ENCODE measurements around the gene CHN1.

CHN1 gene

DNA sequence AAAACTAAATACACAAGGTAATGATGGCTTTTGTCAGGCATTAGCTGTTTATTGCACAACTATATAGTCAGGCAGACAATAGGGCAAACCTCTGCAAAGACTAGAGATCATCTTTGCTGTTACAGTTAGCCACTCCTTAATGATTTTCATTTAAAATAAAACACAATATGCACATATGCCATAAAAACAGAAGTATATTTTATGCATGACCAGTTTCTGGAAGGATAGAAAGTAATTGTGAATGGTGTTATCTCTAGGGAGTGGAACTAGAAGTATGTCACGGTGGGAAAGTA is 102.0 kb downstream of the CHN1 start:
- Histone ChIP-seq H3K36me3 (ENCODE audit: control insufficient read depth, insufficient read depth, low read length) (peaks cover 1% of the 10 kb centered on the region), H3K27me3 (ENCODE audit: insufficient read depth, low read length, poor library complexity) (no peaks in the 10 kb centered on the region), H3K4me2 (ENCODE audit: low read length) (no peak overlapping the region), H2AK5ac (ENCODE audit: low read length) (no peak overlapping the region), H4K5ac (ENCODE audit: low read length) (no peak overlapping the region), H3K79me2 (ENCODE audit: control insufficient read depth, insufficient read depth, low read length) (no peaks in the 10 kb centered on the region), H3K23ac (ENCODE audit: low read length) (no peak overlapping the region), H3K79me1 (ENCODE audit: low read length) (peaks cover 1% of the 10 kb centered on the region), H3K56ac (ENCODE audit: low read length) (no peak overlapping the region), H2BK120ac (ENCODE audit: low read depth, low read length) (no peak overlapping the region), H3K4me3 (ENCODE audit: low read length) (no peak overlapping the region), H2BK15ac (replicated peaks; ENCODE audit: low read depth) (no peak overlapping the region), H3K9ac (ENCODE audit: low read length) (no peak overlapping the region), H3K4ac (ENCODE audit: low read depth, low read length) (no peak overlapping the region), H3K18ac (ENCODE audit: low read length) (no peak overlapping the region), H3K4me1 (ENCODE audit: control insufficient read depth, low read depth, low read length) (no peaks in the 10 kb centered on the region), H2BK5ac (ENCODE audit: low read length) (no peak overlapping the region), H3K27ac (ENCODE audit: low read depth, low read length) (no peak overlapping the region), H4K8ac (ENCODE audit: low read depth, low read length) (no peak overlapping the region)
- no CpG with 5 or more reads among the region's 1 CpG for WGBS (ENCODE audit: extremely low coverage, insufficient coverage, low lambda C conversion rate)
- DNase-seq, result no peak

DNA sequence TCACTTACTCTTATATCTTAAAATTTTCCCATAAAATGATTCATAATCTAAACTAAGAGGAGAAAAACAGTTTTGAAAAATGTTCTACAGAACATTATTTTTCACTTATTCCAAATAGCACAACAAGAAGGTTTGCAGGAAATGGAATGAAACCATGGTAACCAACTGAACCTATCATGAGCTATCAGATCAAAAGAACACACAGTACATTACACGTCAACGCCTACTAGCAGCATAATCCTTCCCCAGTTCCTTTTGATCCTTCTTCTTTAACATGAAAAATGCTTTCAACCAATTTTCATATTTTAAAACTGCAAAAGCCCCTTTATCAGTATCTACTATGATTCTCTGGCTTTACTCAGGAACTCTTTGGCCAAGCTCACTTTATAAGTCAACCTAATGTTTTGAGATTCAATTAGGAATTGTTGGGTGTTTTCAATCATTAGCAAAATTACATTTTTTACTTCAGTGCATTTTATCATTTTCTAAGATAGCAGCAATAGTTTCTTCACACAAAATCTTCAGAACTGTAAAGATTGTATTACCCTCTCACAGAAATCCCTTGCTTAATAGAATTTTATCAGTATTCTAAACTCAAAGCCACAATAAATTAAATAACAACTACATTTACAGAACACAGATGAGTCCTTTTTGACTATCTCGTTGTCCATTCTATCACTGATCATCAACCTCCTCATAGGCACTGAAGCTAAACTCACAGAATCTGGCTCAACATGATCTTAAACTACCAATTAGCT is 102.5 kb downstream of the CHN1 start:
- H3K4me2 ChIP-seq (ENCODE audit: low read length), result no peak overlapping the region
- no peak overlapping the region for H3K18ac ChIP-seq (ENCODE audit: low read length)
- no CpG with 5 or more reads among the region's 3 CpGs for WGBS (ENCODE audit: extremely low coverage, insufficient coverage, low lambda C conversion rate)
- DNase-seq, result no peak
- no peak overlapping the region for H2AK5ac ChIP-seq (ENCODE audit: low read length)
- no peak overlapping the region for H2BK120ac ChIP-seq (ENCODE audit: low read depth, low read length)
- H3K4ac ChIP-seq (ENCODE audit: low read depth, low read length), result no peak overlapping the region
- H3K36me3 ChIP-seq (ENCODE audit: control insufficient read depth, insufficient read depth, low read length), result peaks cover 1% of the 10 kb centered on the region
- H3K4me3 ChIP-seq (ENCODE audit: low read length), result no peak overlapping the region
- peaks cover 1% of the 10 kb centered on the region for H3K79me1 ChIP-seq (ENCODE audit: low read length)
- H3K27ac ChIP-seq (ENCODE audit: low read depth, low read length), result no peak overlapping the region
- H2BK5ac ChIP-seq (ENCODE audit: low read length), result no peak overlapping the region
- H3K27me3 ChIP-seq (ENCODE audit: insufficient read depth, low read length, poor library complexity), result no peaks in the 10 kb centered on the region
- no peaks in the 10 kb centered on the region for H3K4me1 ChIP-seq (ENCODE audit: control insufficient read depth, low read depth, low read length)
- H4K8ac ChIP-seq (ENCODE audit: low read depth, low read length), result no peak overlapping the region
- H3K23ac ChIP-seq (ENCODE audit: low read length), result no peak overlapping the region
- no peak overlapping the region for H3K56ac ChIP-seq (ENCODE audit: low read length)
- no peaks in the 10 kb centered on the region for H3K79me2 ChIP-seq (ENCODE audit: control insufficient read depth, insufficient read depth, low read length)
- no peak overlapping the region for H4K5ac ChIP-seq (ENCODE audit: low read length)
- H3K9ac ChIP-seq (ENCODE audit: low read length), result no peak overlapping the region
- H2BK15ac ChIP-seq (replicated peaks; ENCODE audit: low read depth), result no peak overlapping the region

DNA sequence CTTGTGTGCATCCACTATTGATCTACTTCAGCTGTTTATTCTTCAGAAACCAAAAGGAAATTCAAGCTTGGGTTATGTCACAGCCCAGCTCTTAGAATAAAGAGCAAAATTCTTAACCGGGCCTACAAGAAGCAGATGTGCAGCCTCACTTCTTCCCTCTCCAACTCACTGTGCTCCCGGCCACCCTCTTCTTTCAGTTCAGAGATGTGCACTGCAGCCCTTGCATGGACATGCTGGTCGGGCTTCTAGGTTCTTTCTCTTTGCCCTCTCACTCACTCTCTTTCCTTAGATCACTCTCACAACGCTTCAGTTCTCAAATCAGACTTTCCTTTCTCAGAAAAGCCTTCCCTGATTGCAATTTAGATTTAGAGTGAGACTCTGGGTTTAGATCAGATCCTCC is 104.1 kb downstream of the CHN1 start:
- Histone ChIP-seq H3K27me3 (ENCODE audit: insufficient read depth, low read length, poor library complexity) (no peaks in the 10 kb centered on the region), H3K27ac (ENCODE audit: low read depth, low read length) (no peak overlapping the region), H3K4me2 (ENCODE audit: low read length) (no peak overlapping the region), H3K36me3 (ENCODE audit: control insufficient read depth, insufficient read depth, low read length) (peaks cover 1% of the 10 kb centered on the region), H2BK5ac (ENCODE audit: low read length) (no peak overlapping the region), H3K4me1 (ENCODE audit: control insufficient read depth, low read depth, low read length) (no peaks in the 10 kb centered on the region), H4K8ac (ENCODE audit: low read depth, low read length) (no peak overlapping the region), H3K79me2 (ENCODE audit: control insufficient read depth, insufficient read depth, low read length) (no peaks in the 10 kb centered on the region), H2AK5ac (ENCODE audit: low read length) (no peak overlapping the region), H3K23ac (ENCODE audit: low read length) (no peak overlapping the region), H4K5ac (ENCODE audit: low read length) (no peak overlapping the region), H3K56ac (ENCODE audit: low read length) (no peak overlapping the region), H3K4me3 (ENCODE audit: low read length) (no peak overlapping the region), H3K9ac (ENCODE audit: low read length) (no peak overlapping the region), H3K4ac (ENCODE audit: low read depth, low read length) (no peak overlapping the region), H2BK15ac (replicated peaks; ENCODE audit: low read depth) (no peak overlapping the region), H2BK120ac (ENCODE audit: low read depth, low read length) (no peak overlapping the region), H3K18ac (ENCODE audit: low read length) (no peak overlapping the region), H3K79me1 (ENCODE audit: low read length) (no peaks in the 10 kb centered on the region)
- peak; percentile 29 for DNase-seq
- WGBS (ENCODE audit: extremely low coverage, insufficient coverage, low lambda C conversion rate), result no CpG with 5 or more reads among the region's 4 CpGs

DNA sequence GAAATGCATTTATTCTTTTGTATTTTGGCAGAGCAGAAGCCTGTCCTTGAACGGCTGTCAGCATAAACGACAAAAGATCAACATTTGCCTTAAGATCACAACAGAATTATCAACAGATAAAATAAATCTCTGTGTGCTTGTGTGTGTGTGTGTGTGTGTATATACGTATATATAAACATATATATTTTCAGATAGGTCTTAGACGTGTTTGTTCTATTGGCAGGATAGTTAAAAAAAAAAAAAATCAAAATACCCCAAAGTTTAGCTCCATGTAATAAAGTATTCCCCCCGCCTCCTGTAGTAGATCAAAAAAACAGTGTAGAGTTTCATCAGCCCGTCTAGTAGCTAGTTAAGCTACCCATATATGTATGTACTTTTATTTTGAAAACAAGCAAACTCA is 107.9 kb downstream of the CHN1 start:
- no peak overlapping the region for H3K18ac ChIP-seq (ENCODE audit: low read length)
- H3K56ac ChIP-seq (ENCODE audit: low read length), result no peak overlapping the region
- no peaks in the 10 kb centered on the region for H3K4me1 ChIP-seq (ENCODE audit: control insufficient read depth, low read depth, low read length)
- no peaks in the 10 kb centered on the region for H3K27me3 ChIP-seq (ENCODE audit: insufficient read depth, low read length, poor library complexity)
- H3K4me3 ChIP-seq (ENCODE audit: low read length), result no peak overlapping the region
- no peaks in the 10 kb centered on the region for H3K36me3 ChIP-seq (ENCODE audit: control insufficient read depth, insufficient read depth, low read length)
- DNase-seq, result no peak
- no peaks in the 10 kb centered on the region for H3K79me2 ChIP-seq (ENCODE audit: control insufficient read depth, insufficient read depth, low read length)
- no peak overlapping the region for H3K4me2 ChIP-seq (ENCODE audit: low read length)
- H2BK5ac ChIP-seq (ENCODE audit: low read length), result no peak overlapping the region
- H2AK5ac ChIP-seq (ENCODE audit: low read length), result no peak overlapping the region
- H4K5ac ChIP-seq (ENCODE audit: low read length), result no peak overlapping the region
- no peaks in the 10 kb centered on the region for H3K79me1 ChIP-seq (ENCODE audit: low read length)
- no peak overlapping the region for H3K4ac ChIP-seq (ENCODE audit: low read depth, low read length)
- no peak overlapping the region for H3K27ac ChIP-seq (ENCODE audit: low read depth, low read length)
- H2BK15ac ChIP-seq (replicated peaks; ENCODE audit: low read depth), result no peak overlapping the region
- WGBS (ENCODE audit: extremely low coverage, insufficient coverage, low lambda C conversion rate), result no CpG with 5 or more reads among the region's 6 CpGs
- no peak overlapping the region for H3K9ac ChIP-seq (ENCODE audit: low read length)
- no peak overlapping the region for H3K23ac ChIP-seq (ENCODE audit: low read length)
- no peak overlapping the region for H2BK120ac ChIP-seq (ENCODE audit: low read depth, low read length)
- no peak overlapping the region for H4K8ac ChIP-seq (ENCODE audit: low read depth, low read length)

DNA sequence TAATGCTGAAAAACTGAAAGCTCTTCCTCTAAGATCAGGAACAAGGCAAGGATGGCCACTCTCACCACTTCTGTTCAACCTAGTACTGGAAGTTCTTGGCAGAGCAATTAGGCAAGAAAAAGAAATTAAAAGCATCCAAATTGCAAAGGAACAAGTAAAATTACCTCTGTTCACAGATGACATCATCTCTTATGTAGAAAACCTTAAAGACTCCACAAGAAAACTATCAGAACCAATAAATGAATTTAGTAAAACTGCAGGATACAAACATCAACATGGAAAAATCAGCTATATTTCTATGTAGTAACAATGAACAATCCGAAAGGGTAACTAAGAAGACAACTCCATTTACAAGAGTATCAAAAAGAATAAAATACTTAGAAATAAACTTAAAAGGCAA is 112.2 kb downstream of the CHN1 start:
- H4K8ac ChIP-seq (ENCODE audit: low read depth, low read length), result no peak overlapping the region
- no peaks in the 10 kb centered on the region for H3K79me1 ChIP-seq (ENCODE audit: low read length)
- no peak for DNase-seq
- H3K27ac ChIP-seq (ENCODE audit: low read depth, low read length), result no peak overlapping the region
- no peak overlapping the region for H3K9ac ChIP-seq (ENCODE audit: low read length)
- H4K5ac ChIP-seq (ENCODE audit: low read length), result no peak overlapping the region
- no peak overlapping the region for H3K18ac ChIP-seq (ENCODE audit: low read length)
- no peak overlapping the region for H3K56ac ChIP-seq (ENCODE audit: low read length)
- no peaks in the 10 kb centered on the region for H3K27me3 ChIP-seq (ENCODE audit: insufficient read depth, low read length, poor library complexity)
- no peak overlapping the region for H2BK5ac ChIP-seq (ENCODE audit: low read length)
- H3K36me3 ChIP-seq (ENCODE audit: control insufficient read depth, insufficient read depth, low read length), result no peaks in the 10 kb centered on the region
- H2BK120ac ChIP-seq (ENCODE audit: low read depth, low read length), result no peak overlapping the region
- no peaks in the 10 kb centered on the region for H3K79me2 ChIP-seq (ENCODE audit: control insufficient read depth, insufficient read depth, low read length)
- no peak overlapping the region for H3K4ac ChIP-seq (ENCODE audit: low read depth, low read length)
- no peak overlapping the region for H3K4me2 ChIP-seq (ENCODE audit: low read length)
- WGBS (ENCODE audit: extremely low coverage, insufficient coverage, low lambda C conversion rate), result no CpG with 5 or more reads among the region's 1 CpG
- H3K4me1 ChIP-seq (ENCODE audit: control insufficient read depth, low read depth, low read length), result peaks cover 4% of the 10 kb centered on the region
- H2BK15ac ChIP-seq (replicated peaks; ENCODE audit: low read depth), result no peak overlapping the region
- no peak overlapping the region for H2AK5ac ChIP-seq (ENCODE audit: low read length)
- no peak overlapping the region for H3K4me3 ChIP-seq (ENCODE audit: low read length)
- H3K23ac ChIP-seq (ENCODE audit: low read length), result no peak overlapping the region

DNA sequence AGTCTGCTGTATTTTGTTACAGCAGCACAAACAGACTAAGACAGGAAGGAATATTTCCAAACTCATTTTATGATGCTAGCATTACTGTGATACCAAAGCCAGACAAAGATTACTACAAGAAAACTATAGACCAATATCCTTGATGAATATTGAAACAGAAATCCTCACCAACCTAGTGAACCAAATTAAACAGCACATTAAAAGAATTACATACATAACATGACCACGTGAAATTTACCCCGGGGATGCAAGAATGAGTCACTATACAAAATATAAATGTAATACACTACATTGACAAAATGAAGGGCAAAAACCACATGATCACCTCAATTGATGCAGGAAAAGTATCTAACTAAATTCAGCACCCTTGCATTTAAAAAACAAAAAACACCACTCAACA is 112.6 kb downstream of the CHN1 start:
- Histone ChIP-seq H3K4ac (ENCODE audit: low read depth, low read length) (no peak overlapping the region), H3K27ac (ENCODE audit: low read depth, low read length) (no peak overlapping the region), H2AK5ac (ENCODE audit: low read length) (no peak overlapping the region), H3K4me1 (ENCODE audit: control insufficient read depth, low read depth, low read length) (peaks cover 4% of the 10 kb centered on the region), H3K18ac (ENCODE audit: low read length) (no peak overlapping the region), H4K8ac (ENCODE audit: low read depth, low read length) (no peak overlapping the region), H3K4me2 (ENCODE audit: low read length) (no peak overlapping the region), H3K56ac (ENCODE audit: low read length) (no peak overlapping the region), H3K9ac (ENCODE audit: low read length) (no peak overlapping the region), H2BK5ac (ENCODE audit: low read length) (no peak overlapping the region), H3K36me3 (ENCODE audit: control insufficient read depth, insufficient read depth, low read length) (no peaks in the 10 kb centered on the region), H2BK120ac (ENCODE audit: low read depth, low read length) (no peak overlapping the region), H3K79me1 (ENCODE audit: low read length) (no peaks in the 10 kb centered on the region), H3K23ac (ENCODE audit: low read length) (no peak overlapping the region), H3K79me2 (ENCODE audit: control insufficient read depth, insufficient read depth, low read length) (no peaks in the 10 kb centered on the region), H4K5ac (ENCODE audit: low read length) (no peak overlapping the region), H2BK15ac (replicated peaks; ENCODE audit: low read depth) (no peak overlapping the region), H3K27me3 (ENCODE audit: insufficient read depth, low read length, poor library complexity) (no peaks in the 10 kb centered on the region), H3K4me3 (ENCODE audit: low read length) (no peak overlapping the region)
- no CpG with 5 or more reads among the region's 2 CpGs for WGBS (ENCODE audit: extremely low coverage, insufficient coverage, low lambda C conversion rate)
- no peak for DNase-seq
